GM12864 (cell line): ENCODE measurements around the gene FAF1.

Experiments used
- DNase-seq: peaks from one replicate; pipeline ENCODE4 v3.0.0-alpha.2; 2011; ENCODE audit warnings: low read depth
- H3K4me3 ChIP-seq: 2 replicates; pipeline ENCODE4 v1.5.1; 2011; ENCODE audit warnings: mild to moderate bottlenecking, low read depth, low read length, control low read depth
- TF ChIP-seq, protein P1 (sequence below): IDR thresholded peaks from 2 replicates; pipeline ENCODE4 v1.5.1; 2011; ENCODE audit warnings: low read depth, mild to moderate bottlenecking, moderate library complexity, low read length, control low read depth, inconsistent platforms; ENCODE audit errors: missing control alignments

Gene FAF1

DNA sequence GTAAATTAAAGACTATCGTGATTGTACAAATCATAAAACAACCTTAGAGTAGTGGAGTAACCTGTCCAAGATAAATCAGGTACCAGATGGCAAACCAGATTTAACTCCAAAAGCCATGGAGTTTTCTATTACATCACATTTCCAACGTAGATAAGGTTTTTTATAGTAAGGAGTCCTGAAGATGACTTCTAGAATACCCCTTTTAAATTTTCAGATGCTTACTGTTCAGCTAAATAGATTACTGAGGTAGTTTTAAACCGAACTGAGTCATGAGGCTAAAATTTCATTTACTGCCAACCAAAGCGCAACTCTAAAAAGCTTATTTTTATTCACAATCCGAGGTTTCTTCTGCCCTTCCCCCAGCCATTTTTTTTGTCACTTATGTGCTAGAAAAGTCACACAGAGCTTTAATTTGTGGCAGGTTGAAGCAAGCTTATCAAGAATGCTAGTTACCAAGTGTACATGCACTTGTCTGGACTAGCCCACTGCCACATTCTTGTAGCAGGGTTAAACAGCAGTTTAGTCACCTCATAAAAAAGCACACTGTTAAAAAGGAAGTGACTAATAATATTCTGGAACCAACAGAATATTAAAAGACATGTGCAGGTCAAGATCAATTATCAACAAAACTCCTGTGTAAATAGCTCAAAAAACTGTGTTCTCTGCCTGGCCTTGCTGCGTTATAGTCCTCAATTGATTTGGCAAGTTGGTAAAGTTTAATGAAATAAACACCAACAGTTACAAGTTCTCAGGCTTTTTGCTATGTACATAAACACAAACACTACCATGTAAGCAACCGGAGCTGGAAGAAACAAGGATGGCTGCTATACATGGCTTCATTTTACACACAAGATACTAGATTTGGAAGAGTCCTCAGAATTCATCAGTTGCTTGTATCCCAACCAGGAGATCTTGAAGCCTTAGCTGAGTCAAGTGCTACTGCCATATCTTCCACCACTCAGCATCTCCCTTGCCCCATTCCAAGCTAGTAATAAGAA is 356.5 kb downstream of the FAF1 start:
- H3K4me3 ChIP-seq = no peak overlapping the region
- no peak for DNase-seq
- TF ChIP-seq, protein P1, sequence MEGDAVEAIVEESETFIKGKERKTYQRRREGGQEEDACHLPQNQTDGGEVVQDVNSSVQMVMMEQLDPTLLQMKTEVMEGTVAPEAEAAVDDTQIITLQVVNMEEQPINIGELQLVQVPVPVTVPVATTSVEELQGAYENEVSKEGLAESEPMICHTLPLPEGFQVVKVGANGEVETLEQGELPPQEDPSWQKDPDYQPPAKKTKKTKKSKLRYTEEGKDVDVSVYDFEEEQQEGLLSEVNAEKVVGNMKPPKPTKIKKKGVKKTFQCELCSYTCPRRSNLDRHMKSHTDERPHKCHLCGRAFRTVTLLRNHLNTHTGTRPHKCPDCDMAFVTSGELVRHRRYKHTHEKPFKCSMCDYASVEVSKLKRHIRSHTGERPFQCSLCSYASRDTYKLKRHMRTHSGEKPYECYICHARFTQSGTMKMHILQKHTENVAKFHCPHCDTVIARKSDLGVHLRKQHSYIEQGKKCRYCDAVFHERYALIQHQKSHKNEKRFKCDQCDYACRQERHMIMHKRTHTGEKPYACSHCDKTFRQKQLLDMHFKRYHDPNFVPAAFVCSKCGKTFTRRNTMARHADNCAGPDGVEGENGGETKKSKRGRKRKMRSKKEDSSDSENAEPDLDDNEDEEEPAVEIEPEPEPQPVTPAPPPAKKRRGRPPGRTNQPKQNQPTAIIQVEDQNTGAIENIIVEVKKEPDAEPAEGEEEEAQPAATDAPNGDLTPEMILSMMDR = no peak

DNA sequence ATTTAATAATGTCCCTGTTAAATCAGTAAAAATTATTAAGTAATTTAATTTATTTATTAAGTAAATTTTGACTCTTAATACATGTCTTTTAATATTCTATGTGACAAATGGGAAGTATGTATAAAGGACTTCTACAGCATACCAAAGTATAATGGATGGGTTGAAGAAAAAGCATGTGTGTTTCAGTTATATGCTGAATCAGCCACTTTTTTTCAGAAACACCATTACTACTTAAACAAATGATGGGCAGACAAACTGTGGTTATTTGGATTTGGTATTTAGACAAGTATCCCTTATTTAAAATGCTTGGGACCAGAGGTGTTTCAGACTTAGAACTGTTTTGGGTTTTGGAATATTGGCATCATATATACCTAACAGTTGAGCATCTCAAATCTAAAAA is 360.5 kb downstream of the FAF1 start:
- TF ChIP-seq, protein P1 = no peak
- H3K4me3 ChIP-seq = no peak overlapping the region
- DNase-seq = no peak

DNA sequence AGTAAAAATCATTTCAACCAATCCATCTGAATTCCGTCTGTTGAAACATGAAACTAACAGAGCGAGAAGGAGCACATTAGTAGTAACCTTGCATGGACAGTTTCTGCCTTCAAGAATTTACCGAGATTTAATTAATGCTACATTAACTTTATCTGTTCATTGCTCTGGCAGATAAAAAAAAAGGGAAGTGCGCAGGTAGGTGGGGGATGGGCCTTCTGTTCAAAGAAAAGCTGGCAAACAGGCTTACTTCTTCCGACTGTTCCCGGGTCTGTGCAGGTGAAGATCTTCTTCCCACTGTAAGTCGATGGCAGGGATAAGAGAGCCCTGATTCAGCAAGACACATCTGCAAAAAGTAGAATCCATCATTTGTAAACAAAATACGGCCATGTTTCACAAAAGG is 364.2 kb downstream of the FAF1 start:
- TF ChIP-seq, protein P1 = no peak
- no peak overlapping the region for H3K4me3 ChIP-seq
- DNase-seq = no peak

DNA sequence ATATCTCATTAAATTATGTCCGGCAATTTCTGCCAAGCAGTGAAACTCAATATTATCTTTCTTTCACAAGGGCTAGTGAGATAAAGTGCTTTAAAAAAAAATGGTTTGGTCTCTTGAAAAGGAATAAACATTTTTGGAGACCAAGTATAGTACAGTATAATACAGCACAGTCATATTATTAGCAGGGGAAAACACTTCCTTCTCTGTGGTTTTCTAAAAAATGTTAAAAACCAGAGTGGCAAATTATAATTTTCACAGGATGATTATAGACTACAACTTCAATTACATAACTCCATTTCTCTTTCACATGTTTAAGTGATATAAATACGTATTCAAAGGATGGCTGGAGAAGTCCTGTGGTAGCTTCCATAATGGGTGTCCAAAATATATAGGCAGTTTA is 366.6 kb downstream of the FAF1 start:
- TF ChIP-seq, protein P1 = no peak
- H3K4me3 ChIP-seq = no peak overlapping the region
- no peak for DNase-seq

DNA sequence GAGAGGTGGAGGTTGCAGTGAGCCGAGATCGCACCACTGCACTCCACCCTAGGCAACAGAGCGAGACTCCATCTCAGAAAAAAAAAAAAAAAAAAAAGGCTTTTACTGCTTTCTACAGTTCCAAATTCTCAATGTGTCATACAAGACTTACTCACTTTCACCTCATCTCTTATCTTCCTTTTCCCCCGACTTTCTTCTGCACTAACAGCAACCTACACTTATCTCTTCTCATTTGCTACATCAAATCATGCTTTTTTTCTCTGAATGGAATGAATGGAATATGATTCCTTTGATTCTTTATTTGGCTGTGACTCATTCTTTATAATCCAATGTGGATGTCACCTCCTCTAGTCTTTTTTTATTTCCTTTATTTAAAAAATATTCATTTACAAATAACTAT is 368.5 kb downstream of the FAF1 start:
- DNase-seq = no peak
- TF ChIP-seq, protein P1 = no peak

DNA sequence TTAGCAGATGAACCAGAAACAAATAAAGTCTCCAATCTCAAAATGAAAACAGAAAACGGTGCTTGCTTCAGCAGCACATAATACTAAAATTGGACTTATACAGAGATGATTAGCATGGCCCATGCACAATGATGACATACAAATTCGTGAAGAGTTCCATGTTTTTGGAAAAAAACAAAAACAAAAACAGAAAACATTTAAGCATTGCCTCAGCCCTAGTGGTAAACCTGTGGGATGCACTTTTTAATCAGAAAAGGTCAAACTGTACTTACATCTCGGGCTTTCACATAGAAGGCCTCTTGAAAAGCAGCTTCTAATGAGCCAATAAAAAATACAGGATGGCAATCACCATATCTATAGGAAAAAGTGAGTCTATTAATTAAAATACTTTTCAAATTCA is 377.7 kb downstream of the FAF1 start:
- no peak overlapping the region for H3K4me3 ChIP-seq
- DNase-seq = no peak
- TF ChIP-seq, protein P1 = no peak

More for the DNA sequence above, 368.5 kb downstream of the FAF1 start:
- H3K4me3 ChIP-seq = no peak overlapping the region
